ENCODE data around the gene CLEC16A.
"Not testable (repeated sequence)": the region's sequence is repeated elsewhere in the genome, so short reads cannot be mapped to it uniquely, and the experiment has no call there.

Gene CLEC16A

DNA sequence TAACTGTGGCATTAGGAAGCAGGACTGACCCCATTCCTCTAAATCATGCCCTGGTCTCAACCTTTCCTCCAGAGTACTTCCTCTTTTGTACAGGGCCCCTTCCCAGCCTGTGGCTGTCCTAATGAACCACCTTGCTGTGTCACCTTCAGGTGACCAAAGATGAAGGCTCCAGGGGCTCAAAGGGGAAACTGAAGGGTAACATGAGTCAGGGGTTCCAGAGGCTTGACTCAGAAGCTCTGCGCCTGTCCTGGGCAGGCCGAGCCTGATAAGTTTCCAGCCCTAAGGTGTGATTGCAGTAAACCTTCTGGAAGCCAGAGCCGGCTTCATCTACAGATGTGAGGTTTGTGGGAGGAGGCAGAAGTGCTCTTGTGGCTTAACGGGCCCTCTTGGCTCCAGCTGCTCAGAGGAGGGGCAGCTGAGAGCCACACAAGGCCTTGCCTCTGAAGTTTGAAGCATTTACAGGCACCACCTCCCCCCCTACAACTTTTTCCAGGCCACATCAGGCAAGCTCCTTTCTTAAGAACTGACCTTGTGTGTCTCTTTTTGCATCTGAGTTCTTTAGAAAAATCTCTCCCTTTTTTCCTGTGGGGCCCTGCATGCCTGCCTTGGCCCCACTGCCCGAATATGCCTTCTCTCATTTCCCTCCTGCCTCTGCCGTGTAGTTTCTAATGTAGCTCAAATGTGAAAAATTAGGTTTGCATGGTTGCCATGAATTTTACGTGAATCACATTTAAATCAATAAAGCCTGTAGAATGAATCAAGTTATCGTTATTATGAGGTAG is 149.9 kb downstream of the CLEC16A start:
- peak; percentile 25 to 37 for DNase-seq (ENCODE audit: low read depth in 2 of 2, low spot score in 1 of 2)

DNA sequence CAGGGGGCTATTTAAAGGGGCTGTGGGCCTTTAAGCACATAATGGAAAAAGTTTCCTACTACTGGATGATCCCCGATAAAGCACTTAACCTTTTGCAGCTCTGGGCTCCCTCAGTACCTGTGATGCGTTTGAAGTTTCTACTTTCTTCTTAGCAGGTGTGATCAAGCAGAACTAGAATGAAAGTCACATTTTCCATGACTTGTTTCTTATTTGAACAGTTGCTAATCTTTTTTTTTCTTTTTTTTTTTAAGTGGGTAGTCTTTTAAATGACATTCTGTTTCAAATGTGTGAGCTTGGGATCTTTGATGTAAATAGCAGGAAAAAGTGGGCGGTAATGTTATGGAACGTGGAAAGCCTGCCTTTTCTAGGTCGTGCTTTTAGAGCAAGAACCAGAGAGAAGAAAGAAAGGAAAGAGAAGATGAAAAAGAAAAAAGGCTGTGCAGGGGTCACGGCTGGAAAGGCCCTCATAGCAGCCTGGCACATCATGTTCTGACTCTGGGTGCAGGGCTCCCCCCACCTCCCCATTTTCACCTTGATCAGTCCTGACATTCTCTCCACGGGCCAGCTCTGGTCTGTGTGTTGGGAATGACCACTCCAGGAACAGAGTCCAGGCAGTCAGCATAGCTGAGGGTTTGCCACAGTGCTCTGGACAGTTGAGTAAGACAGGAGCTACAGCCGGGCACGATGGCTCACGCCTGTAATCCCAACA is 150.6 kb downstream of the CLEC16A start:
- DNase-seq (ENCODE audit: low read depth in 2 of 2, low spot score in 1 of 2) = no peak

DNA sequence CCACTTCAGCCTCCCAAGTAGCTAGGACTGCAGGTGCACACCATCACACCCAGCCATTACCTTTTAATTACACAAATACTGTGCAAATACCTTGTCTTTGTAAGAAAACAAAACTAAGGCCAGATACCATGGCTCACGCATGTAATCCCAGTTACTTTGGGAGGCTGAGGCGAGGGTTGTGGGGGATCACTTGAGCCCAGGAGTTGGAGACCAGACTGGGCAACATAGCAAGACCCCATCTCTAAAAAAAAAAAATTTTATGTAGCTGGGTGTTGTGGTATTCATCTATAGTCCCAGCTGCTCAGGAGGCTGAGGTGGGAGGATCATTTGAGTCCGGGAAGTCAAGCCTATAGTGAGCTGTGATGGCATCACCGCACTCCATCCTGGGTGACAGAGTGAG is 151.6 kb downstream of the CLEC16A start:
- no peak for DNase-seq (ENCODE audit: low read depth in 2 of 2, low spot score in 1 of 2)

DNA sequence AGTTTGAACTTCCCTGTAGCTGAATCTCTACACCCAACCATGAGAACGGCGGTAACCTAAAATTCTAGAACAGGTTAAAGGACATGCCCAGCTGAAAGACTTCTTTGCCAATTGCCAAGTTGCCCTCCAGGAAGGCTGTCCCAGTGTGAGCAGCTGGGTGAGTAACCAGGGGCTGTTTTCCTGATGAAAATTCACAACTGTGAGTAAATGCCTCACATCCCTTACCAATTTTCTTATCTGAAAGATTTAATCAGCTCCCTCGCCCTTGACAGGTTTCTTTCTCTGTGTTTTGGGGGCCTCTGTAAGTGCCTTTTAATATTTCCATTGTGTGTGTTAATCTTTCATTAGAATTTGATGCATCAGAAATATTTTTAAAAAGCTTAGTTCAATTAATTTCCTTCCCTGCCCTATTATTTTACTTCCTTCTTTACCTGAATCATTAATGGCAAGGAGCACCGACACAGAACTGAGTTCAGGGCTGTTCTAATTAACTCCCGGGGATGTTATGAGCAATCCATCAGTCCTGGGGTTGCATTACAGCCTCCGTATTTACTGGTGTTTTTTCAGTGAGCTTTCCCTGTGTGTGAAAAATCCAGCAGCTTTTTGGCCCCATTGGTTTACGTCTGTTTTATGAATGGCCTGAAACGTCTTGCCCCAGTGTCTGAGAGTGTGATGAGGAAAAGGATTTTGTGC is 152.9 kb downstream of the CLEC16A start:
- DNase-seq (ENCODE audit: low read depth in 2 of 2, low spot score in 1 of 2) = no peak

DNA sequence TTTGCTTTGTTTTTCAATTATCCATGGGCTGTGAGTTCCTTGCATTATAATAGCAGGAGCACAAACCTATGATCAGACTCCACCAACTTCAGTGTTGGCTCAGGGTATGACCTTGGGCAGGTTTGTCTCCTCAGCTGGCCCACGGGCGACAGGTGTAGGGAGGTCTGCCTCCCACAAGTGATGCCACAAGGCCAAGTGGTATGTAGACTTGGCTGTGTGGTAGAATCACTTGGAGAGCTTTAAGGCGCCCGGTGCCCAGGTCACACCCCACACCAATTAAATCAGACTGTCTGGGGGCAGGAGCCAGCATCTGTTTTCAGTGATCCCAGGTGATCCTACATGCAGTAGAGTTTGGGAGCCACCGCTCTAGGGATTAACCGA is 153.4 kb downstream of the CLEC16A start:
- no peak for DNase-seq (ENCODE audit: low read depth in 2 of 2, low spot score in 1 of 2)

DNA sequence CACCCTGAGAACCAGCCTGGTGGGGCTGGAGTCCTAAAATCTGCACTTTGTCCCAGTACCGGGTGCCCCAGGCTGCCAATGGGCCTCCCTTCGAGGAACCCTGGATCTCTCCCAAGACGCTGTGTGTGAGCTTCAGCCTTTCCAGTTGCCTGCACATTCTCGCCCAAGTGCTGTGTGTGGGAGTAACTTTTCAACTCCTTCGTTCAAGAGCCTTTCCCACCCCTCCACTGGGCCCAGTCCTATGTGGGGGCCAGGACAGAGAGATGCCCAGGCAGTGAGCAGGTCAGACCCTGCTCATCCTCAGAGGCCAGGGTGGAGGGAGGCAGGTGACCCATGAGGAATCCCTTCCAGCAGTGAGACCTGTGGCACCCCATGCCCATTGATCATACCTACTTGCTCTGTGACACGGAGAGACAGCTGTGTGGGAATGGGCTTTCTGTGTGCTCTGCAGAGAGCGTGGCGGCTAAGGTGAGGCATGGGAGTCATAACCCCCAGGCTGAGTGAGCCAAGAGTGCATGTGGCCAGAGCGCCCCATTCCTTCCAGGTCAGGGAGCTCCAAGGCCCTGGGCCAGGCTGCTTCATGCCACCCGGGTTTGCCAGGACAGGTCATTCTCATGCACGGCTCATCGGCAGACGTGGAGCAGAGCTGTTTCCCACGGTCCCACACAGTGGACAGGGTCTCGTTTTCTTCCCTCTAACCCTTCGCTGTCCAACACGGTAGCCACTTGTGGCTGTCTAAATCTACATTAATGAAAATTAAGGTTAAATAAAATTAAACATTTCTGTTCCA is 154.4 kb downstream of the CLEC16A start:
- no peak for DNase-seq (ENCODE audit: low read depth in 2 of 2, low spot score in 1 of 2)

DNA sequence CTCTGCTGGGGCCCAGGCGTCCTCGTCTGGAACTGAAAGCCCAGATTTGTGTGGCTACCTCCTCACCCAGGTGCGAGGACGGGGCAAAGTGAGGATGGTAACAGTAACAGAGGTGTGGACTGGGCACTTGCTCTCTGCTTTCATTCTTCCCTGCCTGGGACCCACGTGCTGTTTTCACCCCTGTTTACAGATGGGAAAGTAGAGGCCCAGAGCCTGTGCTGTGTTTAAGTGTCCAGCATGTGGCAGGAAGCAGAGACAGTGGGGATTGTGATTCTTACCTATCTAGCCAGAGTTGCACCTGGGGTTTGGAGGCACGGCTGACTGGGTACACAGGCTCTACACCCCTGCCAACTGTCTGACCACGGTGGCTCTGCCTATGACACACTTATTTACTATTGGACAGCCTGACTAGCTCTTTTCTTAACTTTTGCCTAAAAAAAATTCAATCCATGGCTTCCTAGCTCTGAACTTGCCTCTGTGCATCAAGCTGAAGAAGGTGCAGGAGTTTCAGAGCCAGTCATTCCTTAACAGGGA is 155.4 kb downstream of the CLEC16A start:
- no peak for DNase-seq (ENCODE audit: low read depth in 2 of 2, low spot score in 1 of 2)

DNA sequence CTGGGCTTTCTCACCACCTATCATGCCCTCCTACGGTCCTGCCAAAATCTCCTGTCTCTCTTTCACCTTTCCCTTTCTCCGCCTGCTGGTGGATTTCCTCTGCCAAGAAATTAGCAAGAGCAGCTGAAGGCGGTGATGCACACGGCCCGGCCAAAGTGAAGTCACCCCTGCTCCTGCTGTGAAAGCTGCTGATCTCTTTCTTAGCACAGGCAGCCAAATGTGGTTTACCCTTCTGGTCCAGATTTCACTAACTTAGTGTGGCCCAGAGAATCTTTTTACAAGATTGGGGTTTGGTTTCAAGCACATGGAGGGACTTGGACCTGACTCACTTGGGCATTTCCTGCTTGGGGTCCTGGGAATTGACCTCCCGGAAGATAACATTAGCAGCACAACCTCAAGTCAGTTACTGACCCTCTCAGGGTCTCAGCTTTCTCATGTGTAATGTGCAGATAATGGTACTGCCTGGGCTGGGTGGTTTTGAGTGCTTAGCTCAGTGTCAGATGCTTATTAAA is 155.9 kb downstream of the CLEC16A start:
- no peak for DNase-seq (ENCODE audit: low read depth in 2 of 2, low spot score in 1 of 2)

DNA sequence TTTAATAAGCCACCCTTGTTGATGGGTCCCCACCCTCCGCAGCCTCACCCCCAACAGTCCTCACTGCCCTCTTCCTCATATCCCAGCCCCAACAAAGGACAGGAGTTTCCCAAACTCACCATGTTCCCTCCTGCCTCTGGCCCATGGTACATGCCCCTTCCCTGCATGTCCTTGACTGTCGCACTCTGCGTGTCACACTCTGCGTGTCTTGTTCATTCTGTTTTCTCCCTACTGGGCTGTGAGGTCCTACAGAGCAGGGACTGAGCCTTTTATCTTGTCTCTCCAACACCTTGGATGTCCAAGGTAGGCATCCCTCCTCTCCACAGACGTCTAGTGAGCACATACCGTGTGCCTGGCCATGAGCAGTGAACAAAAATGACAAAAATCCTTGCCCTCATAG is 156.9 kb downstream of the CLEC16A start:
- no peak for DNase-seq (ENCODE audit: low read depth in 2 of 2, low spot score in 1 of 2)

DNA sequence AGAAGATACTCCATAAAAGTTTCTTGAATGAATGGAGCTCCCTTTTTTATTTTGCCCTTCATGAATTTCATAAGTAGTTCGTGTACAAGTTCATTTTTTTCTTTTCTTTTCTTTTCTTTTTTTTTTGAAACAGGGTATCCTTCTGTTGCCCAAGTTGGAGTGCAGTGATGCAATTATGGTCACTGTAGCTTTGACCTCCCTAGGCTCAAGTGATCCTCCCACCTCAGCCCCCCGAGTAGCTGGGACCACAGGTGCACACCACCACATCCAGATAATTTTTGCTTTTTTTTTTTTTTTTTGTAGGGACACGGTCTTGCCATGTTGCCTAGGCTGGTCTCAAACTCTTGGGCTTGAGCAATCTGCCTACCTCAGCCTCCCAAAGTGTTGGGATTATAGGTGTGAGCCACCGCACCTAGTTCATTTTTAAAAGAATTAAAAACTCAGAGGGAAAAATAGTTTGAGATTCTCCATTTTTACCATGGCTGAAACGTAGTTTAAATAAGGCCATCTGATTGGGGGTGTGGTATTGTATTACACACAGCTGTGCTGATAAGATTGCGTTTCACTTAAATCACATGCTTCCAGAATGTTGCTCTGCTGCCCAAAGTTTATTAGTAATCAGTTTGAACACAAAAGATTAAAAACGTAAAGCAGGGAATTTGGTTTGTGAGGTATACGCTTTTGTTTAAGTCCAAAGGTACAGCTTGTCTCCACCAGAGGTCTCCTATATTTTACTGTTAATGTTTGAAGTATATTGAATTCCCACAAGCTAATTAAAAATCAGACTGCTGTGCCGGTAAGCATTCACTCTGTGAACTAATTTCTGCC is 157.5 kb downstream of the CLEC16A start:
- no peak for DNase-seq (ENCODE audit: low read depth in 2 of 2, low spot score in 1 of 2)

DNA sequence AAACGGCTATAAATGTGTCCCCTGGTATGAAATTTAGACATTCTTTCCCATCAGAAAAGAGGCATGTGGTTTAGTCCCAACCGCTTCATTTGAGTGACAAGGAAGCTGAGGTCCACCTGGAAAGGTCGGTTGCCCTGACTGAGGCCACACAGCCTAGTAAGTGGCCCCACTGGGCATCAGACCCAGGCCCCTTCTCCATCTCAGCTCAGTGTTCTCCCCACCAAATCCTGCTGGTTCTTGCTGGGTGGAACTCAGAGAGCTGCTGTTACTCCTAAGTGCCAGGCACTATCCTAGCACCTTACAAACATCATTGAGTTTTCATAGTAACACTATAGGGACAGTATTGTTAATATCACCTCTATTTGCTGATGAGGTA is 158.1 kb downstream of the CLEC16A start:
- no peak for DNase-seq (ENCODE audit: low read depth in 2 of 2, low spot score in 1 of 2)

DNA sequence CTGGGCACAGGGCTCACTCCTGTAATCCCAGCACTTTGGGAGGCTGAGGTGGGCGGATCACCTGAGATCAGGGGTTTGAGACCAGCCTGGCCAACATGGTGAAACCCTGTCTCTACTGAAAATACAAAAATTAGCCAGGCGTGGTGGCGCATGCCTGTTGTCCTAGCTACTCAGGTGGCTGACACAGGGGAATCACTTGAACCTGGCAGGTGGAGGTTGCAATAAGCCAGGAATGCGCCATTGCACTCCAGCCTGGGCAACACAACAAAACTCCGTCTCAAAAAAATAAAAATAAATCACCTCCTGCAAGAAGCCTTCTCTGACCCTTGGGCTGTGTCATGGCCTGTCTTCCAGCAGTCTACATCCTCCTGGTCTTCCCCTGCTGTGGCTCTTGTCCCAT is 158.9 kb downstream of the CLEC16A start:
- not testable (repeated sequence) for DNase-seq (ENCODE audit: low read depth in 2 of 2, low spot score in 1 of 2)

DNA sequence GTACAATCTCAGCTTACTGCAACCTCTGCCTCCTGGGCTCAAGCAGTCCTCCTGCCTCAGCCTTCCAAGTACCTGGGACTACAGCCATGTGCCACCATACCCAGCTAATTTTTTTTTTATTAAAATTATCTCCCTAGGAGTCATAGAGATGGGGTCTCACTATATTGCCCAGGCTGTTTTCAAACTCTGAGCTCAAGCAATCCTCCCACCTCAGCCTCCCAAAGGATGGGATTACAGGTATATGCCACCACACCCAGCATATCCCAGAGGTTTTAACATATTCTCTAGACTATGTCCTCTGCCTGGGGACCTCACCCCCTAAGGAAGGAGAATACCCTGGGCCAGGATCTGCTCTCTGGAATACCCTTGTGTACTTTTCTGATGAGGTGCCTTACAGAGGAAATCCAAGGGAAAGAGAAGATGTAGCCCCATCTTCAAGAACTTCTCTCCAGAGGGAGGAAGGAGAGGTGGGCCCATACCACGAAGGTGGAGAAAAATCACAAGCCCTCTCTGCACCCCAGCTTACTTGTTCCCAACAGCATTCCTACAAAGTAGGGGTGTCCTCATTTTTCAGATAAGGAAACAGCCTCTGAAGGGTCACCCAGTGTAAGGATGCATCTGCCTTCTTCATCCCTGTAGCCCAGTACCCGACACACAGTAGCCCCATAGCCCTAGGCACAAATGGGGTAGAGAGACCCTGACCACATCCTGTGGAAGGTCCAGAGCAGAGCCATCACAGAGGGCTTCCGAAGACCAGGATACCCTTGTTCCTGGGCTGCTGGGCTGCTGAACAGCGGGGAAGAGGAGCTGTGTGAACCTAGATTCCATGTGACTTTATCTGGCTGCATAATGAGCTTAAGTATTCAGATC is 160.0 kb downstream of the CLEC16A start:
- no peak for DNase-seq (ENCODE audit: low read depth in 2 of 2, low spot score in 1 of 2)

DNA sequence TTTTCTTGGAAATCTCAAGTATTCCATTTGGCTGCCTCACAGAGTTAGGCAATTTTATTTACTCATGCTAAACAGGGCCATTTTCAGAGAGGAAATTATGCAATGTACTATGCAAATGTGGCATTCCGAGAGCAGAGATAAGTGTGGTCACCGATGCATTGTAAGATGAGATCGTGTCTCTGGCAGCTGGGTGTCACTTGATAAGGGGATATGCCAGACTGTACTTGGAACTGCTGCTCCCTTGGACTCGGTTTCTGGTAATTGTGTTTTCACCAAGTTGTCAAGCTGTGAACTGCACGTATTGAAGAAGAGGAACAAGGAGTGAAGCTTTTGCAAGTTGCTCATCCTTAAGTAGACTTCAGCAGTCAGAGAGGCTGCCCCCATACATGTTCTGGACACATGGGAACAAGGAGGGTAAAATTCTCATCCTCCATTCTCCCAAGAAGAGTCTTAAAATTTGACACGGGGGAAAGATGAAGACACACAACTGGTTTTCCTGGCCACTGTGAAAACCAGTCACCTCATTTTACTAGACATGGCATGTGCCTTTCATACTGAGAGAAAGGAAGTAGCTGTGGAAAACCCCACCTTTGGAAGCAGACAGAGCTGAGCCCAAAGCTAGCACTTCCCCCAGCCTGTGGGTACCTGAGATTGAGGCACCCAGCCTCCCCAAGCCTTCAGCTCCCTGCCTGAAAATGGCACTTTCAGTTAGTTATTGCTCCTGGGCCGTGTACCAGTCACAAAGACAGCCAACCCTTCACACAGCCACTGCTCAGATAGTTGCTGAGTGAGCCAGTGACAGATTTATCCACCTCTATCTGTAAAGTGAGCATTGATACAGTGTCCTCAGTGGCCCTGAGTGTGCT is 160.9 kb downstream of the CLEC16A start:
- DNase-seq (ENCODE audit: low read depth in 2 of 2, low spot score in 1 of 2) = no peak

DNA sequence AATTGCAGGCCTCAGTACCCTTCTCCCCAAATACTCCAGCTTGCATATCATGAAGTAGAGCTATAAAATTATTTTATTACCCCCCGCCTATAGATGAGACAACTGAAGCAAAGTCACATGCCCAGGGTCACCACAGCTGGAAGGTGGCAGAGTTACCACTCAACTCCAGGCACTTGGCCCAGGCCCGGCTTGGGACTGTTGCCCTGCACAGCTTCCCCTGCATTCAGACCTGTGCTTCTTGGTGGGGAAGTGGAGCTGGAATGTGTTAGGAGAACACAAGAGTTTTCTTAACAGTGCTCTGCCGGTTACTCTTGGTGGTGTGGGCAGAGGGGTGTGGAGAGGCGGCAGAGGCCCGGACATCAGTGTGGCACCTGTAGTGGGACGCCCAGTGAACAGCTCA is 162.4 kb downstream of the CLEC16A start:
- DNase-seq (ENCODE audit: low read depth in 2 of 2, low spot score in 1 of 2) = no peak

DNA sequence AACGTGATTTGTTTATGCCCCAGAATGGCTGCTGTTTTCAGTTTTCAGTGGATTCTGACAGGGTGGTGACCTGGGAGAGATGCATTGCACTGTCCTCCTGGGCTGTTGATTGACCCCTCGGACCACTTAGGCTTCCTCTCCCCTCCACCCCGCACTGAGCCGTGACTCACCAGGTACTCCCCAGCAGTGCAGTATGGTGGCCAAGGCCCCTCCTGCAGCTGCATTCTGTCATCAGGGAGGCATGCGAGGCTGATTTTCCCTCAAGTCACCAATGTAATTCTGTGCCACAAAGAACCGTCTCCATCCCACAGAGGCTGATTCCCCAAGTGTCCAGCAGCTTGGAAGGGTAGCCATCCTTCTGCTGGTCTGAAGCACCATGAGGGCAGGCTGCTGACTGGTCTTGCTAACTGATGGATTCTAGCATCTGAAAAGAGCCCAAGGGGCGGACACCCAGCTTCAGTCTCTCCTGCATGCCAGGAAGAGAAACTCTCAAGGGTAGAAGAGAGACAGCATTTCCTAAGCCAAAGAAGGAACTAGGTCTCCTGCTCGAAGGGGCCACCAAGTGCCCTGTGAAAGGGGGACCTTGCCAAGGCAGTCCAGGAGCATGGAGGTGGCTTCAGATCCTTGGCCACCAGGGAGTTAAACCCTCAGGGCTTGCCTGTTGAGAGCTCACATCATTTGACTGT is 163.6 kb downstream of the CLEC16A start:
- DNase-seq (ENCODE audit: low read depth in 2 of 2, low spot score in 1 of 2) = no peak

DNA sequence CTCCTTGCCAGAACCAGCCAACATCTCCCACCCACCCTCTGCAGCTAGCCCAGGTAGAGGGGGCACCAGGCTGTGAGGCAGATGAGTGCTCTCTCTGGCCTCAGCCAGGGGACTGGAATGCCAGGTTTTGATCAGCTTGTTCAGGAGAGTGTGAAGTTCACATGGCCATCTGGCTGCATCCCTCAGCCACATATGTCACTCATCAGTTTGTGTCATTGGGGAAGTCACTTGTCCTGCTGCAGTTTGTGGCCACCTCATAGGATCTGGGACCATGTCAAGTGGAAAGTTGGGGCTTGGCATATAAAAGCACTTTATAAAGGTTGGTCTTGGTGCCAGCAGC is 164.1 kb downstream of the CLEC16A start:
- no peak for DNase-seq (ENCODE audit: low read depth in 2 of 2, low spot score in 1 of 2)

DNA sequence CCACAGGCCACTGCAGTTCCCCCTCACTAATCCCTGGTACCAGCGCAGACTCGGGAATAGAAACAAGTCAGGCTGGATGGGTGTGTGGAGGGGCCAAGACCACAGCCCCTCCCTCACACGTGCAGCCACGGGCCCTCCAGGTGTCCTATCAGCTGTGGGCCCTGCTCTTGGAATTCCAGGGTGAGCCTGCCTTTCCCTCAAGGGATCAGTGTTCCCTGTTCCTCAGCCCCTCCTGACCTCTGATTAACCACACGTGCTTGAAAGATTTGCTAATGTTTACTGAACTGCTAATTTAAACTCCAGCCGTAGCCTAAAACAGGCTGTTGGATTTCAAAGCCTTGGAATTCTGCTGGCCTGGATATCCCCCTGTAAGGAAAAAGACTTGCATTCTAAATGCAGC is 165.2 kb downstream of the CLEC16A start:
- no peak for DNase-seq (ENCODE audit: low read depth in 2 of 2, low spot score in 1 of 2)

Measured in stimulated activated CD8-positive, alpha-beta memory T cell treated with anti-CD3 and anti-CD28 coated beads, Interleukin-4, amount 100 ng/mL, for 4 hours (primary cell).